ENCODE data around the gene ZNF302. TPM values are rescaled to one million over a fixed set of nuclear protein-coding genes. Genes with fewer than 3 reads are reported as not detected.
"Not testable (repeated sequence)": the region's sequence is repeated elsewhere in the genome, so short reads cannot be mapped to it uniquely, and the experiment has no call there.

ZNF302 gene
- polyA plus RNA-seq, 1 experiment, result 11.0 TPM

DNA sequence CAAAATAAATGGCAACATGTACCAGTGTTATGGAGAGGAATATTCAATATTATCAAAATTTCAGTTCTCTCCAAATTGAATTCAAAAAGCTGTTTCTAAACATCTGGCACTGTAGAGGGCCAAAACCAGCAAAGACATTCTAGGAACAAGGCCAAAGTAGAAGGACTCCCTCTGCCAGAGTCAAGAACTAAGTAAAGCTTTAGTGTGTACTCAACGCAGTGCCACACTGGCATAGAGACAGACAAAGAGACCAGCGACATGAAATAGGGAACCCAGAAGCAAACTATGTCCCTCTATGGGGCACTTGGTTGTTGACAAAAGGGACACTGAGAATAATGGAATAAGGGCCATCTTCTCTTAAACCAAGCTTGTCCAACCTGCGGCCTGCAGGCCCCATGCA lies 16.1 kb upstream of the ZNF302 start:
- DNase-seq (ENCODE audit: low read depth), result no peak
- no peaks in the 10 kb centered on the region for H3K36me3 ChIP-seq (ENCODE audit: control insufficient read depth, insufficient read depth, low read length)
- no peak overlapping the region for H3K4me3 ChIP-seq (ENCODE audit: low read depth, low read length)
- POLR2A ChIA-PET, result no interaction called here
- TF ChIP-seq, protein P1, sequence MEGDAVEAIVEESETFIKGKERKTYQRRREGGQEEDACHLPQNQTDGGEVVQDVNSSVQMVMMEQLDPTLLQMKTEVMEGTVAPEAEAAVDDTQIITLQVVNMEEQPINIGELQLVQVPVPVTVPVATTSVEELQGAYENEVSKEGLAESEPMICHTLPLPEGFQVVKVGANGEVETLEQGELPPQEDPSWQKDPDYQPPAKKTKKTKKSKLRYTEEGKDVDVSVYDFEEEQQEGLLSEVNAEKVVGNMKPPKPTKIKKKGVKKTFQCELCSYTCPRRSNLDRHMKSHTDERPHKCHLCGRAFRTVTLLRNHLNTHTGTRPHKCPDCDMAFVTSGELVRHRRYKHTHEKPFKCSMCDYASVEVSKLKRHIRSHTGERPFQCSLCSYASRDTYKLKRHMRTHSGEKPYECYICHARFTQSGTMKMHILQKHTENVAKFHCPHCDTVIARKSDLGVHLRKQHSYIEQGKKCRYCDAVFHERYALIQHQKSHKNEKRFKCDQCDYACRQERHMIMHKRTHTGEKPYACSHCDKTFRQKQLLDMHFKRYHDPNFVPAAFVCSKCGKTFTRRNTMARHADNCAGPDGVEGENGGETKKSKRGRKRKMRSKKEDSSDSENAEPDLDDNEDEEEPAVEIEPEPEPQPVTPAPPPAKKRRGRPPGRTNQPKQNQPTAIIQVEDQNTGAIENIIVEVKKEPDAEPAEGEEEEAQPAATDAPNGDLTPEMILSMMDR (IDR thresholded peaks at IDR 0.05; ENCODE audit: insufficient read depth, low read depth, low read length), result no peak
- CTCF ChIA-PET, result interaction anchor here (0.6 to 2.8 kb wide), 3 partner anchors 19 to 51 kb away, joined by 5 to 12 read pairs (median 7); no protein-coding TSS in a partner anchor
- no peaks in the 10 kb centered on the region for H3K27me3 ChIP-seq (ENCODE audit: control insufficient read depth, insufficient read depth, low read length)

DNA sequence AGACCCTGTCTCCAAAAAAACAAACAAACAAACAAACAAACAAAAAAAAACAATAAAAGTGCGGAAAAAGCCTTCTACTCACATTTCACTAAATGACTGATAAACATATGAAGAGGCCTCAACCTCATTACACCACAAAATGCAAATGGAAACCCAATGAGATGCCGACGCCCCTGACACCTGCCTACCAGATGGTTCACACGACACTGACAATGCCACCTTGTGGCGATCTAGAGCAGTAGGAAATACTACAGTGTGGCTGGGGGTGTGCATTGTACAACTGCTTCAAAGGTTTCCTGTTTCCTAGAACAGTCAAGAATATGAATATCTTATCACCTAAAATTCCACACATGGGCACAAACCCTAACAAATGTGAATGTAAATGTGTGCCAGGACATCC lies 14.6 kb upstream of the ZNF302 start:
- ChIA-PET CTCF (interaction anchor here (1.2 to 2.8 kb wide), 4 partner anchors 9 to 41 kb away, joined by 3 to 12 read pairs (median 4); no protein-coding TSS in a partner anchor), POLR2A (no interaction called here)
- TF ChIP-seq, protein P1 (IDR thresholded peaks at IDR 0.05; ENCODE audit: insufficient read depth, low read depth, low read length), result peak; percentile 39
- H3K27me3 ChIP-seq (ENCODE audit: control insufficient read depth, insufficient read depth, low read length), result no peaks in the 10 kb centered on the region
- H3K4me3 ChIP-seq (ENCODE audit: low read depth, low read length), result no peak overlapping the region
- DNase-seq (ENCODE audit: low read depth), result no peak
- no peaks in the 10 kb centered on the region for H3K36me3 ChIP-seq (ENCODE audit: control insufficient read depth, insufficient read depth, low read length)

DNA sequence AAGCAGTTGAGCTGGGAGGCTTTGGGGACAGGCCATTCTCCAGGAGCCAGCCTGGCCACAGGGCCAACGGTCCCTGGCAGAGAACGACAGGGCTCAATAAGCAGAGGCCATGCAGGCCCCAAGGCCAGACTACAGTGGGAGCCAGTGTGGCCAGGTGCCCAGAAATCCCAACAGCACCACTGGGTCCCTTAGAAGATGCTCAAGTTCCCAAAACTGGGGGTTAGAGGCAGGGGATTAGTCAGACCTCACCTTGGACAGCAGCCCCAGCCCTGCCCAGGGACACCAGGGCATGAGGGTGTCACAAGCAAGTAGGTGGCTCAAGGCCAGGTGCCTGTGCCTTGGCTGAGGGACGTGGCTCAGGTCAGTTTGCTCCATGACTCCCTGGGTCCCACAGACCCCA lies 13.3 kb upstream of the ZNF302 start:
- Histone ChIP-seq H3K4me3 (ENCODE audit: low read depth, low read length) (no peak overlapping the region), H3K27me3 (ENCODE audit: control insufficient read depth, insufficient read depth, low read length) (no peaks in the 10 kb centered on the region), H3K36me3 (ENCODE audit: control insufficient read depth, insufficient read depth, low read length) (no peaks in the 10 kb centered on the region)
- POLR2A ChIA-PET, result no interaction called here
- CTCF ChIA-PET, result interaction anchor here (1.2 to 1.4 kb wide), 3 partner anchors 10 to 42 kb away, joined by 3 to 6 read pairs (median 3); no protein-coding TSS in a partner anchor
- TF ChIP-seq, protein P1 (IDR thresholded peaks at IDR 0.05; ENCODE audit: insufficient read depth, low read depth, low read length), result no peak
- no peak for DNase-seq (ENCODE audit: low read depth)

DNA sequence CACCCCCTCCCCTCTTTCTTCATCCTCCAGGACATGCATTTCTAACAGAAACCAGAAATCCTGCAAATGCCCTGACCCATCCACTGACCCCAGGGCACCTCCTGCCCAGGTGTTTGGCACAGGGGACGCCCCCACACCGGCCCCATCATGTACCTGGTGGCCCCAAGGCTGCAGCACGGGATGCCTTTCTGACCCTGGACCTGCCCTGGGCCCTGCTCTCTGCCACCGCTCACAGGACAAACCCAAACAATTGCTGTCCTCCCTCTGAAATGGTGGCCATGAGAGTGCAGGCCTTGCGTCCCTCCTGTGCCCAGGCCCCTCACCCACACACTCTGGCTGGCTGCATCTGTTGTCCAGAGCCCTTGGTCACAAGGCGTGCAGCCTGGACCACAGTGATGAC lies 12.6 kb upstream of the ZNF302 start:
- H3K4me3 ChIP-seq (ENCODE audit: low read depth, low read length), result no peak overlapping the region
- ChIA-PET CTCF (no interaction called here), POLR2A (no interaction called here)
- no peaks in the 10 kb centered on the region for H3K36me3 ChIP-seq (ENCODE audit: control insufficient read depth, insufficient read depth, low read length)
- H3K27me3 ChIP-seq (ENCODE audit: control insufficient read depth, insufficient read depth, low read length), result no peaks in the 10 kb centered on the region
- TF ChIP-seq, protein P1 (IDR thresholded peaks at IDR 0.05; ENCODE audit: insufficient read depth, low read depth, low read length), result no peak
- no peak for DNase-seq (ENCODE audit: low read depth)

DNA sequence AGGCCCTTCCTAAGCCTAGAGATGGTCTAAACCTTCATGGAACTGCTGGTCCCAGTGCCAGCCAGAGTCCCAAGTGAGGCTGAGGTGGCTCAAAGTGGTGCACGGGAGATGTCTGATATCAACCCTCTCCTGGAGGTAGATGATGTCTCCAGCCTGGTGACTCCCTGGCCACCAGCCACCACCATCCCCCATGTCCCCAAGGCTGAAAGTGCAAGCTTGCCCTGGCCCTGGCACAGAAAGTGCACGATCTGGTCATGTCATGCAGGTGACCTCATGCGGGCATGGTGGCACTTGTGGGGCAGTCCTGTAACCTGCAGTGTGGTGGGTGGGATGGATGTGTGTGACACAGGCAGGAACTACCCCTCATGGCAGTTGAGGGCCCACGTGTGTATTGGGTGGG lies 12.2 kb upstream of the ZNF302 start:
- DNase-seq (ENCODE audit: low read depth); CTCF ChIA-PET; H3K36me3 ChIP-seq (ENCODE audit: control insufficient read depth, insufficient read depth, low read length); H3K27me3 ChIP-seq (ENCODE audit: control insufficient read depth, insufficient read depth, low read length); H3K4me3 ChIP-seq (ENCODE audit: low read depth, low read length); POLR2A ChIA-PET: not testable (repeated sequence)
